HG03342 (cell line): ENCODE data around the gene PAM.

ENCODE experiments used
- ATAC-seq: cut with Tn5 transposase; IDR thresholded peaks from one replicate; pipeline ENCODE4 v1.9.1; 2021; ENCODE audit warnings: mild to moderate bottlenecking, moderate library complexity; ENCODE audit not compliant: unreplicated experiment

PAM gene

DNA sequence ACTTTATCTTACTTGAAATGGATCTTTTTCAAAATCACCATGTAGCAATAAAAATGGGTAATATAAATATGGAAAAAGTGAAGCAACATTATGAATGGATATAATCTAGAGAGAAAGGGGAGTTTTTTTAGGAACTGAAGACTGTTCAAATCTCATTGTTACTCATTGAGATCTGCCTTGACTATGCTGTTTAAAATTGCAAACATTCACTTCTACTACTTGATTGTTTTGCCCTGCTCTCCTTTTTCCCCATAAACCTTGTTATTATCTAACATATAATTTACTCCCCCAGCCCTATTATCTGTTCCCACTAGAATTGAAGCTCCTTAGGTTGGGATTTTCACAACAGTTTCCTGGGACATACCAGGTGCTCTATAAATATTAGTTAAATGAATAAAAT lies 22.0 kb downstream of the PAM start:
- ATAC-seq, result no peak

DNA sequence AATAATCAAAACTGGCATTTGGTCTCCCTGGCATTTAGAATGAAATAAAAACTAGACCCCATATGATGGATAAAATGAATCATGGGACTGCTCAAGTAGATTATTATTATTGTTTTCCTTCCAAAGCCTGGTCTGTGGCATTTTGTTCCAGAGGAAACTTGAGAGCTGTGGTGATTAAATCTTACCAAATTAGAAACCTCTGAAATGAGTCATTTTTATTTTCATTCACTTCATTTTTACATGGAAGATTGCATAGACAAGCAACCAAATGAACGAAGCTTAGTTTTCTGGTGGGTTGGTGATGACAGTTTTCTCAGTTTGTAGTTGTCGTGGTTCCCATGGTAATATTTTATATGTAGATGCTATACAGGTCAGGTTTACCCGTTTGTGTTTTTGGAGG lies 23.4 kb downstream of the PAM start:
- no peak for ATAC-seq

DNA sequence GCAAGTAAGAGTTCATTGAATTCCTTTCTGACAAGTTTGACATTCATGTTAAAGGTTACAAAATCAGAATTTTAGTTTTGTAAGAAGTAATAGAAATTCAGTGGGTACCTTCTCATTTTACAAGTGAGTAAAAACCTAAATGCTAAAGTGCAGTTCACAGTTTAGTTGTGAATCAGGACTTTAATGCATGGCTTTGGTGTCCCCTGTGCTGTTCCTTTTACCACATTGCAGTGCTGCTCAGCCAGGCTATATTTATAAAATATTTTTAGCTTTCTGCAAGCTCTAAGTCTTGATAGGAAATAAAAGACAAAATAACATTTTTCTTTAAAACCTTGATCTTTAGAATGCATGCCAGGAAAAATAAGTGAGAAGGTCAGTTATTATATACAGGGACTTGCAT lies 26.3 kb downstream of the PAM start:
- ATAC-seq, result no peak

DNA sequence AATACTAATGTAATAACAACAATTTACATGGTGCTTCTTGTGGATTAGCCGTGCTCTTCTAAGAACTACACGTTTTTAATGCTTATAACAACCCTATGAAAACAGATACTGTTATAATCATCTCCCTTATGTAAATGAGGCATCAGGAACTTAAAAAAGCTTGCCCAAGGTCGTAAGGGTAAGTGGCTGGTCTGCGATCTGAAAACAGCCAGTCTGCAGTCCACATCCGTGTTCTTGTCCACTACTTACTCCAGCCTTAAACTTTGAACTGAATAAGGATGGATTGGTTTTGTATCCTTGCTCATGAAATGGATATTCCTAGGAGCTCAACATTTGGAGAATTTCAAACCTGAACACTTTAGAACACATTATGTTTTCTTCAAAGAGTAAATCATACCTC lies 26.7 kb downstream of the PAM start:
- no peak for ATAC-seq

DNA sequence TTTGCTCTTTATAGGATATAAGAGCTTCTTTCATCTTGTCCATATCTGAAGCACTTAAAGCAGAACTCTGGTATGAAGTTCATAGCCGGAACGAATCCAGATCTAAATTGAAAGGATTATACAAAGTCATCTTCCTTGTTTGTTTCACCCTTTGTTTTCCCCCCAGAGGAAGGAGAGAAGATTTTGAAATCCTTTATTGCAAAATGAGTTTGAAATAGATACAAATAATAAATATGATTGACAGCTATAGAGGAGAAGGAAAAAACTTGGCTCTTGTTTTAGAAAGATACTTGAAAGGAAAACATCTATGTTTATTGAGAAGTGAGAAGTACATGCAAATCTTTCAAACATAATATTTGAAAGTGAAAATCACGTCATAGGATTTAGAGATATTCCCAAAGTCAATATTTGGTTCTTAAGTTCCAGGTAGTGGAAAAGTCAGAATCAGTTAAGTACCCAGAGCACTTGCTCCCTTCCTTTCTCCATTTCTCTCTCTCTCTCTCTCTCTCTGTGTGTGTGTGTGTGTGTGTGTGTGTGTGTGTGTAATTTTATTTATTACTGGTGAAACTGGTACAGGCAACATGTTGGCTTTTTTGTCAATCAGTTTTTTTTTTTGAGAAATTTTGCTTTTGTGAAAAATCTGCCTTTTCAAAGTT lies 27.2 kb downstream of the PAM start:
- no peak for ATAC-seq

DNA sequence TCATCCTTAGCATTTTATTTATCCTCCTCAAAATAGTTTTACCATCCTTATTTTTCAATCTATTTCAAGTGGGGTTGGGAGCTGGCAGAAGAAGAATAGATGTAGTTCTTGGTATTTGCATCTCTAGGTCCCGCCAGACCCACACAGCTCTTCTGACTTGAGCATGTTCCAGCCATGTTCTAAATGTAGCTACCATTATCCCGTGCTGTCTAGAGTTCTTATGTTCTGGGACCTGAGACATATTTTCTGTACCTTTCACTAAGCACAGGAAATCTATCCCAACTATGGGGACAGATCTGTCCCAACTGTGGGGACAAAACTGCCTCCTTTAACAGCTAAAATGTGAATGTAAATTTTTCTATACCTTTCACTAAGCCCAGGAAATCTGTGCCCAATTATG lies 32.0 kb downstream of the PAM start:
- no peak for ATAC-seq

DNA sequence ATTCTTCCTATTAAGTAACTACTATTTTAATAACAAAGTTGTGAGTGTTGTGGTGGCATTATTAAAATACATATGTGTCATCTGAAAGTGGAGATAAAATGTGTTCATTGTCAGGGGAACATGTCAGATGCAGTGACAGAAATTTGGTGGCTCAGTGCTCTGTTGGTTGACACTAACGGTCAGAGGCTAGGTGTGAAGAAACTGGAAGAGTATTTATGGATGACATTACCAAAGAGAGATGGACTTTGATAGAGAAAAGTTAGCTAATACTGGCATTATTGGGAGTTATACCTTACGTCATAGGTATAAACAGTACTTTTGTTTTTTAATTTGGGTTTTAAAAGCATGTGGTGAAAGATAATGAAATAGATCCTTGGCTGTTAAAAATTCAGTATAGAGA lies 33.7 kb downstream of the PAM start:
- no peak for ATAC-seq

DNA sequence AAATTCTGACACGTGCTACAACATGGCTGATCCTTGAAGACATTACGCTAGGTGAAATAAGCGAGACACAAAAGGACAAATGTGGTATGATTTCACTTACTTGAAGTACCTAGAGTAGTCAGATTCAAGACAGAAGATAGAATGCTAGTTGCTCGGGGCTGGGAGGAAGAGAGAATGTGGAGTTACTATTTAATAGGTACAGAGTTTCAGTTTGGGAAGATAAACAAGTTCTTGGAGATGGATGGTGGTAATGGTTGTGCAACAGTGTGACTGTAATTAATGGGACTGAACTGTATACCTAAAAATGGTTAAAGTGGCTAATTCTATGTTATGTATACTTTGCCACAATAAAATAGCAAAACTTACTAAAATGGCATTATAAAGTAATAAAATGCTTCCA lies 34.4 kb downstream of the PAM start:
- ATAC-seq, result no peak

DNA sequence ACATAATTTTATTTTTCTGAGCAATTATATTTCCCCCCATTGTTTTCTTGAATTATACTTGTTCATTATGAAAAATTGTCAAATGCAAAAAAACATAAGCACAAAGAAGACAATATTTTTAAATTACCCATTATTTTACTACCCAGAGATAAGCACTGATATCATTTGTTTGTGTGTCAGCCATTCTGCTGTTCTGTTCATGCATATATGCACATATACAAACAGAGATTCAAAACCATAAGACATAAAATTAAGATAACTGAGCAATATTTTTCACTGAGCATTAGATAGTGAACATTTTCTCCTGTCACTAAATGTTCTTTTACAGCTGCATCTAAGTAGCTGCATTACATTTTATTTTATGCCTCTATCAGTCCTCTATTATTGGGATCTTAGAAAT lies 35.6 kb downstream of the PAM start:
- no peak for ATAC-seq

DNA sequence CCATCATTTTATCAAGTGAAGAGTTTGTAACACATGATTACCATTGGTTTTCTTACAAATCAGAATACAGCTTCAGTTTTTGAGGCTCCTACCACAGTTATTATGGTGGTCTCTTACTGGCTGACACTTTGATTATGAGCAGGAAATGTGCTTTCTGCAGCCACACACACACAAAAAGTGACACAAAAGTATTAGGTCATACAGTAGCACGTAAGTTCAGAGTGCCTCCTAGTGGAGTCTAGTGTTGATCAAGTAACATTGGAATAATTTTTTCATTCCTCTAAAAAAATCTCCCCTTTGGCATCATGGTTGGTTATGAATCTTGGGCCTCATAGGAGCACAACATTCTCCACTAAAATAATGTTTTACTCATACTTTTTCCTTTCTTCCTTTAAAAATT lies 37.6 kb downstream of the PAM start:
- ATAC-seq, result no peak

DNA sequence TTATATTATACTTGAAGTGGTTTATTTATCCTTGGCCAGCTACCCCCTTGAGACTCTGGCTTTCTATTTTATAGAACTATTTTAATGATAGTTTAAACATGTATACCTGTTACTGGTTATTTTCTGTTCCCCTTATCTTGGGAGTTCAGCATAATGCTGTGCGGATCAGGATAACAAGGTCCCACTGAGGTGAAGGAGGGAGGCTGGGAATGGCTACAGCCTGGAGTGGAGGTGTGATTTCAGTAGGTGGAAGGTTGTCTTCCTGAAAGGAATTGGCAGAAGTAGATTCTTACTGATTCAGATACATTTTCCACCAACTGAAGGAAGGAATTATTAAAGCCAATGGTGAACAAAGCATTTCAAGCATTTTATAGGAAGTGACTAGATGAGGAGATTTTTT lies 38.9 kb downstream of the PAM start:
- no peak for ATAC-seq

DNA sequence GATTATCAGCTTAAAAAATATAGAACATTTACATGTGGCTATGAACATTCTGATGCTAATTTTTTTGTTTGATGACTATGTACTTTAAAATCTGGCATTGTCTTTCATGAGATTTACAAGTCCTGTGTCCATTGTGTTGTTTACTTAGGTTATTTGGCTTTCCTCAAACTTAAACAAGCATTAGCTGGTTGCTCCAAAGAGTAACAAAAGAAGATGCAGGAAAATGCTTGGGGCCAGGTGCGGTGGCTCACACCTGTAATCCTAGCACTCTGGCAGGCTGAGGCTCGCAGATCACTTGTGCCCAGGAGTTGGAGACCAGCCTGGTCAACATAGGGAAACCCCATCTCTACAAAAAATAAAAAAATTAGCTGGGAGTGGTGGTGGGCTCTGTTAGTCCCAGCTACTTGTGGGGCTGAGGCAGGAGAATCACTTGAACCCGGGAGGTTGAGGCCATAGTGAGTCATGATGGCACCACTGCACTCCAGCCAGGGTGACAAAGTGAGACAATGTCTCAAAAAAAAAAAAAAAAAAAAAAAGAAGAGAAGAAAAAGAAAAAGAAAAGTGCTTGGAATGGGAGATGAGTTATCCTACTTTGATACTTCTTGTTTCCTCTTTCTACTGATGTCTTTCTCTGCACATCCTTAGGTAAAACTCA lies 39.7 kb downstream of the PAM start:
- no peak for ATAC-seq

DNA sequence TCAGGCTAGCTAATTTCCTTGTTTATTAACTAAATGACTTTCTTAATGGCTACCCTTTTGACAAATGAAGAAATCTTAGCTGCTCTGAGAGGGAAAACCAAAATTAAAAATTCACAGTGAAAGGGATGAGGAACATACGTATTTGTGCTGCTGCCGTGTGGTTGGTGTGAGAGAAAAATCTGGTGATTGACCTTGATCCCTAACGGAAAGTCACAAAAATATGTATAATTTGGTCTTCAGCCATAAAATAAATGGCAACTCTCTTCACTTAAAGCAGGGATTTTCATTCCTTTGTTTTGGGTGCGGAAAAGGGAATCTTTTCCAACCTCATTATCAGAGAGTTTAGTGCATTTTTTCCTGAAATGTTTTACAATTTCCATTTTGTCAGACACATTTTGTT lies 40.4 kb downstream of the PAM start:
- no peak for ATAC-seq

DNA sequence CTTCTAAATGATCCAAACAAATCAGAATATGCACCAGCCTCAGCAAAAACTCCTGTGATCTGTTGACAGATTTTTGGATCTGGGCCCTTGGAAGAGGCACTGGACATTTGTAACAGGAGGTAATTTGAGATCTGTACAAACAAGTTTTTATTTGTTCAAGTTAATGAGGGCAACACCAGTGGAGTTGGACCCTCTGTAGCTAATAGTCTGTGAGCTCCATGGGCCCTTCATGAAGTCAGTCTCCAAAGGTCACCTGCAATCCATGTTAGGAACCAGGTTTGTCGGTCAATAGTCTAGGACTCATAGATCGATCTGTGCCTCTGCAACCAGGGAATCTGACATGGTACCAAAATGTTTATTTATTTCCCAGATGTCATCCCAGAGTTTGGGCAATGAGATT lies 40.9 kb downstream of the PAM start:
- no peak for ATAC-seq

DNA sequence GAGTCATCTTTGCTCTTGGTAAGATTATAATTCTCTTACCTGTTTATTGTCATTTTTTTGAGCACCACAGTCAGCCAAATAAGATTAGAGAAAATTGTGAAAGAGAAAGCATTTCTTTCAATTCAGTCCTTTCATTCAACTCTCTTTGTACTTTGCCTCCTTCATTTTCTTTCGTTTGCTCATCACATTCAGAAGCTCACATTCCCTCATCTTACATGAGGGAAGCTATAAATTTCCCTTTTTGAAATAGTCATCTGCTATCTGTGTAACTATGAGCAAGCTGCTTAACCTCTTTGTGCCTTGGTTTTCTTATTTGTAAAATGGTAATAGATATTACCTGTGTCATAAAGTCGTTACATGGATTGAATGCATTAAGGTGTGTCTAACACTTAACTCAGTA lies 41.4 kb downstream of the PAM start:
- ATAC-seq, result no peak

DNA sequence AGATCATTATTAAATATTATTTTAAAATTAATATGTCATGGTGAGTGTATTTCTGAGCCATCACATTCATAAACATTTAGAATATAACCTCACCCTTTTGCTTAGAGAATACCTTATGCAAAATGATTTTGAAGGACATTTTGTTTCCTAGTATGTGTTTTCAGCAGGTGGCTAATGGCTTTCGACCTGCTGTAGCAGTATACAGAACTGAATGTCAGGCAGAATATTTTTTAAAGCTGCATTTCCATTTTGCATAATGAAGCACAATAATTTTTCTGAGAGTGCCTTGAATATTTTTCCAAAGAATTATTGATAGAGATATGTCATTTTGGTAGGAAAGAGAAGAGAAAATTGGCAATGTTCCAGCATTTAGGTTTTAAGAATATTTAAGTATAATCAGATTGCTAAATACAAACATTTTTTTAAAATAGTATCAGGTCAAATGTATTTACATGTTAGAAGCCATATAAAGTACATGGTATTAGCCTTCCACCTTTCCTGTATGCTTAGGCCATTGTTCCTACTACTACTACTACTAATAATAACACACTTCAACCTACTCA lies 42.3 kb downstream of the PAM start:
- ATAC-seq, result no peak

DNA sequence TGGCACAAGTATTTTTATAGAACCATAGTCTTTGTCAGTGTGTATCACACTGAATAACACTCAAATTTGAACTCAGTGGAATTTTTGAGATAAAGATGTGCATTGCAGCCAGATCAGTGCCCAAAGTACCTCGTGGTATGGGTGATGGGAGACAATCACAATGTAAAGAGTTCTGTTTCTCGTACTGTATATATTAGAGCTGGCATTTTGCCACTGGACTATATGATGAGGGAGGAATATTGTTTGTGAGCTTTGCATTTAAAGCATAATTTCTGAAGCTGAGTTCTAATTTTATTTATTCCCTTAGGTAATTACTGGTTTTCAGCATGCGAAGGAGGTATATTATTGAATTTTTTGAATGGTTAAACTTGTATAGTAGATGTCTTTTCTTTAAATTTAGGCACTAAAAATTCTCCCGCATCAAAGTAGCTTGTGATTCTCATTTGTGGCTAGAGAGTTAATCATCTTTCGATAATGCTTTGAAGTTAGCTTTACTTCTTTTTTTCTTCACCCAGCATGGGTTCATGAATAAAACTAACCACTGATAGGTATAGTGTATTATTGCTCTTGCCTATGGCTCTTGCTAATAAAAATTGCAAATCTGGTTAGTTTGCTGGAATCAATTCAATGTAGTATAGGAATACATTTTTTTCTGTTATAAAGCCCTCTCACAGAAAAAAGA lies 43.1 kb downstream of the PAM start:
- ATAC-seq, result no peak

DNA sequence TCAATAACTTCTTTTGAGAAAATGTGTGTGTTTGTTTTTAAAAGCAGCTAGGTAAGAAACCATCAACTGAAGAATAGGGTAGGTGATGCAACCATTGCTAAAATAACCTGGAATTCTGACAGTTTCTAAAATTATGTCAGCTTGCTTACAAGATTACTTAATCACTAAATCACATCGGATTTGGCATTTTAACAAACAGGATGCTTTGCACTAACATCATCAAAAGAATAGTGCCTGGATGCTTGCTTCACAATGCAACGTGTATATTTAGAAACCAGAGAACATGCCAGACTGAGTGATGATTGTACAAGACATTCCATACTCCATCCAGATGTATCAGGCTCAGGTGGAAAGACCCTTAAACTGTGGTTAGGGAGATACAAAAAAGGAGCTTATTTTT lies 43.9 kb downstream of the PAM start:
- no peak for ATAC-seq

DNA sequence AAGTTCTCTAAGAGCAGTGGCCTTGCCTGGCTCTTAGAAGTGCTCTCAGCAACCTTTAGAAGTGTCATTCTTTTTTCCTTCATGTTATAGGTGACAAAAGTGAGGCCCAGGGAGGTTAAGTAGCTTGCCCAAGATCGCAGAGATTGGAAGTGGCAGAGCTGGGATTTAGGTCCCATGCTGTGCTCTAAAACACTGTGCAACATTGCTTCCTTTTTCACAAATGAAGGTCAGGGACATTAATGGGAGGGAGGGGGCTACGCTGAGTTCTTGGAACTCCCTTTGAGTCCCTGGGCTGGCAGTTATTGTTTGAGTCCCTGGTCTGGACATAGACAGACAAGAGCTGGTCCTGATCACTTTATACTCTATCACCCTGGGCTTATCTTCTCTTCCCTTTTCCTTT lies 45.3 kb downstream of the PAM start:
- no peak for ATAC-seq

DNA sequence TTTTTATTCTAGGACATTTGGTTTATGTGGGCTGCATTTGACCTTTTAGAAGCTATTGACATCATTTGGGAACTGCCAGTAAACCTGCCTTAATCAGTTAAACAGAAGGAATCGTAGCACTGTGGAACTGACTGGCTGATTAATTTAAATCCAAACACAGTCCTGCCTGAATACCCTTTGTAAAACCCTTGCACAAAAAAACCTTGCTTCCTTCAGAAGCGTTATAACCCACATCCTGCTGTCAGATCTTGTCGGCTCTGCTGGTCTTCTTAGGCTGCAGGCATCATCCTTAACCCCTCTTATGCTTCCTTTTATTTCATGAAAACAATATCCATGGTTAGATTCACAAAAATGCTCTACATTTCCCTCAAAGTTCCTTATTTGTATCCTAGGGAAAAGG lies 46.3 kb downstream of the PAM start:
- peak; percentile 45 for ATAC-seq

DNA sequence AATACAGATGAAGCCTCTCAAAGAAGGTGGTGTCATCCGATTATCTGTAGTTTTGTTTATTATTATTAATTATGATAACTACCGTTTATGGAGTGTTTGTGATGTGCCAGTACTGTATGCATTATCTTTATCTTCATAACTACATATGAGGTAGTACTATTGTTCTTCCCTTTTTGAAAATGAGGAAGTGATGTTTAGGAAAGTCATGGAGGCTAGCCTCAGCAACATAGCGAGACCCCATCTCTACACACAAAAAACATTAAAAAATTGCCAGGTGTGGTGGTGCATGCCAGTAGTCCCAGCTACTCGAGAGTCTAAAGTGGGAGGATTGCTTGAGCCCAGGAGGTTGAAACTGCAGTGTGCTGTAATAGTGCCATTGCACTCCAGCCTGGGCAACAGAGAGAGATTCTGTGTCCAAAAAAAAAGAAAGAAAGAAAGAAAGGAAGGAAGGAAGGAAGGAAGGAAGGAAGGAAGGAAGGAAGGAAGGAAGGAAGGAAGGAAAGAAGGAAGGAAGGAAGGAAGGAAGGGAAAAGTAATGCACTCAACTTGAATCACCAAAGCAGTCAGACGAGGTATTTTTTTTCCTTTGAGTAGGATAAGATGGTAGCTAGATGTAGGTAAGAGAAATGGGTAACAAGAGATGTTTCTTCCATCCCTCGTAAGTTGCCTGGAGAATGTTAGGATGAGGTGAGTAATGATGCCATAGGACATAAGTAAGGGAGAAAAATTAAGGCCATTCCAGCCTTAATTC lies 47.8 kb downstream of the PAM start:
- ATAC-seq, result no peak
